ENCODE data around the gene NPLOC4.

NPLOC4 gene

DNA sequence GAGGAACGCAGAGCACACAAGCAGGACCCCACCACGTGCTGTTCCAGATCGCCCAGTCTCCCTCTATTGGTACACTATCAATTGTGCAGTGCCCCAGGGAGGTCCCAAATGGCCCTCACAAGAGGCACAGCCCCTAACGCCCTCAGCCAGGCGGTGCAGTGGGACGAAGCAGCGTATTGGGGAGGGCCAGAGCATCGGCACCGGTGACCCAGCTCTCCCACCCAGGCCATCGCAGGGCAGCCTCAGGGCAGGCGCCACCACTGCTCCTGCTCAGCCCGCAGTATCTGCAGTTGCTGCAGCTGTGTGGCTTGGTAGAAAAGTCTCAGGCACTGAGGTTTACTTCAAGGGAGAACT is 78.8 kb downstream of the NPLOC4 start (continued):
- no peak for TF ChIP-seq ZNF518A (tag by site-specific recombination; conservative IDR thresholded peaks at IDR 0.05; ENCODE audit: low read depth)
- TF ChIP-seq, protein P1, sequence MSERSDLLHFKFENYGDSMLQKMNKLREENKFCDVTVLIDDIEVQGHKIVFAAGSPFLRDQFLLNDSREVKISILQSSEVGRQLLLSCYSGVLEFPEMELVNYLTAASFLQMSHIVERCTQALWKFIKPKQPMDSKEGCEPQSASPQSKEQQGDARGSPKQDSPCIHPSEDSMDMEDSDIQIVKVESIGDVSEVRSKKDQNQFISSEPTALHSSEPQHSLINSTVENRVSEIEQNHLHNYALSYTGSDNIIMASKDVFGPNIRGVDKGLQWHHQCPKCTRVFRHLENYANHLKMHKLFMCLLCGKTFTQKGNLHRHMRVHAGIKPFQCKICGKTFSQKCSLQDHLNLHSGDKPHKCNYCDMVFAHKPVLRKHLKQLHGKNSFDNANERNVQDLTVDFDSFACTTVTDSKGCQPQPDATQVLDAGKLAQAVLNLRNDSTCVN (tag by site-specific recombination; optimal IDR thresholded peaks at IDR 0.05): no peak
- no peak for TF ChIP-seq ZNF707 (tag by site-specific recombination; IDR thresholded peaks at IDR 0.05)
- TF ChIP-seq ZNF423 (tag by site-specific recombination; IDR thresholded peaks at IDR 0.05): no peak
- no peak for TF ChIP-seq ZBTB17 (tag by site-specific recombination; IDR thresholded peaks at IDR 0.05)
- TF ChIP-seq ZNF416 (tag by site-specific recombination; IDR thresholded peaks at IDR 0.05): no peak
- no peak for TF ChIP-seq ZNF670 (tag by site-specific recombination; IDR thresholded peaks at IDR 0.05; ENCODE audit: low read depth)
- TF ChIP-seq ZNF610 (tag by site-specific recombination; IDR thresholded peaks at IDR 0.05; ENCODE audit: borderline replicate concordance): no peak

DNA sequence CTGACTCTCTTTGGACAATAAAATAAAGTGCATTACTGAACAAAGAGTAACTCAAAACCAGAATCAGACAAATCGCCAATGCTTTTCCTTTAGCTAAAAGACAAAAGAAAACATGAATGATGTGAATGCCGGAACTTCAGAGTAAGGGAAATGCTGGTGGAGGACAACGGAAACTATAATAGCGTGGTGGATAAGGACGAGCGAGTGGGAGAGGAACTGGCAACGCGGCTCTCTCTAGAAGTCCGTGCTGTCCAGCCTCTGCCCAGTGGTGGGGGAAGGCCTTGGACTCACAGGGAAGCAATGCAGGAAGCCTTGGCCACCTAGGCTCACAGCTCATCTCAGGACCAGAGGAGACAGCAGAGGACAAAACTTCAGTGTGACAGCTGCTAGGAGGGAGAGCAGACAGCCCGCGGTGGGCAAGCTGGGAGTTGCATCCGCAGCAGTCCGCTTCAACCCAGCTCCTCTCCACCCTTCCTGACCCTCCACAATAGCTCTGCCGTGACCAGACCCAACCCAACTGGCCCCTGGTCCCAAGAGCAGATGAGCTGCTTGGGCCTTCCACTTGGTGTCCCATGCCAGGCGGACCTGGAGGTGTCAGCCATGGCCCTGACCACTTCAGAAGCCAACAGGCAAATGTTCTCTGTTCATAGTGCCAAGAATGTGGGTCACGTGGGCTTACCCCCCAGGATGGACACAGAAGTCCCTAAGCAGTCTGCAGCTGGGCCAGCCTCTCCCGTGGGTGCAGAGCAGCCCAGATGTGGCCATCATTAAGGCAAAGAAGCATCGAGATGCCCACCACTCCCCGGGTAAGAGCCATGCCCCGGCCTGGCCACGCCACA is 79.4 kb downstream of the NPLOC4 start:
- Histone ChIP-seq H3K36me3 (ENCODE audit: control insufficient read depth in 2 of 2, insufficient read depth in 1 of 2, low read length in 2 of 2) (peaks cover 34 to 64% of the 10 kb centered on the region in 2 experiments), H3K4me3 (ENCODE audit: low read depth, low read length) (no peak overlapping the region), H3K9me3 (ENCODE audit: control insufficient read depth, insufficient read depth, low read depth, low read length) (no peaks in the 10 kb centered on the region), H3K4me1 (ENCODE audit: control insufficient read depth, insufficient read depth, low read length) (peaks cover 12% of the 10 kb centered on the region), H3K27ac (ENCODE audit: extremely low read depth, low read depth, low read length) (no peak overlapping the region)
- TF ChIP-seq CTCF (tag by site-specific recombination; IDR thresholded peaks at IDR 0.05): 0 out of 2 replicates have a peak, but pooled peaks have one; percentile 14
- peak; percentile 92 for TF ChIP-seq ZNF600 (tag by site-specific recombination; IDR thresholded peaks at IDR 0.05)
- no peak for TF ChIP-seq OSR2 (tag by site-specific recombination; IDR thresholded peaks at IDR 0.05)
- TF ChIP-seq ZNF747 (tag by site-specific recombination; IDR thresholded peaks at IDR 0.05): no peak
- ChIA-PET POLR2A (interaction anchor here (2.1 to 4.0 kb wide), 2 partner anchors 9 to 45 kb away, joined by 7 to 16 read pairs; partner anchors contain the start of gene ACTG1), CTCF (interaction anchor here (1.2 to 2.9 kb wide), 3 partner anchors 9 to 44 kb away, joined by 3 to 19 read pairs (median 5); no protein-coding TSS in a partner anchor)

DNA sequence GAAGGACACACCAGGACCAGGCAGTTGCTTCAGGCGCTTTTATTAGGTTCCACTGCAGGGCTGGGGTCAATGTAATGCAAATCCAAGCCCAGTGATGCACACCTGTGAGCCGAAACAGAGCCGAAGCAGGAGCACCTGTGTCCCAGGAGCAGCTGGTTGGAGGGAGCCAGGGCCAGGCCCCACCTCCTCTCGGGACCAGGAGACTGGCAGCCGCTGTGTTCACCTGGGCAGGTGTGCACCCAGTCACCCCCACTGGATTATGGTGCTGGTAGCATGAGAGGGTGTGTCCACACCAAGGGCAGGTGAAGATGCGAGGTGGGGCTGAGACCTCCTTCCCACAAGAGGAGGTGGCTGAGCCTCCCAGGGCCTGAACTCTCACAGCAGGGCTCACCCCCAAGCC is 80.0 kb downstream of the NPLOC4 start:
- Histone ChIP-seq H3K4me3 (ENCODE audit: low read depth, low read length) (no peak overlapping the region), H3K27ac (ENCODE audit: extremely low read depth, low read depth, low read length) (no peak overlapping the region), H3K36me3 (ENCODE audit: control insufficient read depth in 2 of 2, insufficient read depth in 1 of 2, low read length in 2 of 2) (peaks cover 27 to 57% of the 10 kb centered on the region in 2 experiments), H3K9me3 (ENCODE audit: control insufficient read depth, insufficient read depth, low read depth, low read length) (no peaks in the 10 kb centered on the region), H3K4me1 (ENCODE audit: control insufficient read depth, insufficient read depth, low read length) (peaks cover 12% of the 10 kb centered on the region)
- CTCF ChIA-PET: interaction anchor here (1.2 to 2.9 kb wide), 2 partner anchors 11 to 44 kb away, joined by 5 to 19 read pairs; no protein-coding TSS in a partner anchor
- POLR2A ChIA-PET: interaction anchor here (2.1 to 4.0 kb wide), 2 partner anchors 10 to 44 kb away, joined by 7 to 16 read pairs; partner anchors contain the start of gene ACTG1
- TF ChIP-seq GLIS1 (tag by site-specific recombination; IDR thresholded peaks at IDR 0.05) (peak; percentile 40; the same call in 1 of the 2 replicates), ZNF394 (tag by site-specific recombination; IDR thresholded peaks at IDR 0.05; ENCODE audit: borderline replicate concordance) (peak; percentile 81), ZNF366 (tag by site-specific recombination; conservative IDR thresholded peaks at IDR 0.05) (no peak)

All from HEK293 (cell line).